T-helper 1 cell (primary cell): ENCODE data around the gene EIF5A2.

Experiments used
- DNase-seq, 5 donors: peaks; one replicate each; pipeline ENCODE4 v3.0.0-alpha.2; 2012 to 2020

EIF5A2 gene

GRCh38 chr3:170848292-170848917, 60.0 kb downstream of the EIF5A2 start:
- DNase-seq = no peak

GRCh38 chr3:170844377-170844776, 64.1 kb downstream of the EIF5A2 start:
- DNase-seq = no peak

- no peak for DNase-seq
Measured at GRCh38 chr3:170840291-170840859, 68.1 kb downstream of the EIF5A2 start.

GRCh38 chr3:170839518-170840100, 68.8 kb downstream of the EIF5A2 start:
- no peak for DNase-seq
